Endothelial cell of umbilical vein (primary cell): Measurements from ENCODE around the gene R3HCC1L.

Experiments
- FOS ChIP-seq: IDR thresholded peaks from 2 replicates; pipeline ENCODE4 v1.6.1; 2011; ENCODE audit warnings: mild to moderate bottlenecking, low read length, moderate library complexity, borderline replicate concordance; ENCODE audit not compliant: insufficient read depth
- POLR2A ChIP-seq: IDR thresholded peaks from 2 replicates; pipeline ENCODE4 v1.6.1; 2012; ENCODE audit warnings: low read depth, mild to moderate bottlenecking, control low read depth, low read length
- POLR2AphosphoS5 ChIP-seq: IDR thresholded peaks from 2 replicates; pipeline ENCODE4 v1.6.1; 2012; ENCODE audit warnings: low read depth, mild to moderate bottlenecking, control low read depth, low read length, moderate library complexity; ENCODE audit not compliant: insufficient read depth
- TF ChIP-seq, protein P1 (sequence below), 2 donors: IDR thresholded peaks; 1 replicate in 1 of 2; 2 replicates in 1 of 2; pipeline ENCODE4 v1.5.1; 2011; ENCODE audit warnings: low read length in 2 of 2, mild to moderate bottlenecking in 2 of 2, moderate library complexity in 2 of 2, control low read depth in 1 of 2, inconsistent platforms in 1 of 2, low read depth in 1 of 2; ENCODE audit not compliant: insufficient read depth in 1 of 2; ENCODE audit errors: extremely low read depth in 1 of 2

GRCh38 chr10:98264378-98265065 lies 130.1 kb downstream of the R3HCC1L start:
- TF ChIP-seq, protein P1, sequence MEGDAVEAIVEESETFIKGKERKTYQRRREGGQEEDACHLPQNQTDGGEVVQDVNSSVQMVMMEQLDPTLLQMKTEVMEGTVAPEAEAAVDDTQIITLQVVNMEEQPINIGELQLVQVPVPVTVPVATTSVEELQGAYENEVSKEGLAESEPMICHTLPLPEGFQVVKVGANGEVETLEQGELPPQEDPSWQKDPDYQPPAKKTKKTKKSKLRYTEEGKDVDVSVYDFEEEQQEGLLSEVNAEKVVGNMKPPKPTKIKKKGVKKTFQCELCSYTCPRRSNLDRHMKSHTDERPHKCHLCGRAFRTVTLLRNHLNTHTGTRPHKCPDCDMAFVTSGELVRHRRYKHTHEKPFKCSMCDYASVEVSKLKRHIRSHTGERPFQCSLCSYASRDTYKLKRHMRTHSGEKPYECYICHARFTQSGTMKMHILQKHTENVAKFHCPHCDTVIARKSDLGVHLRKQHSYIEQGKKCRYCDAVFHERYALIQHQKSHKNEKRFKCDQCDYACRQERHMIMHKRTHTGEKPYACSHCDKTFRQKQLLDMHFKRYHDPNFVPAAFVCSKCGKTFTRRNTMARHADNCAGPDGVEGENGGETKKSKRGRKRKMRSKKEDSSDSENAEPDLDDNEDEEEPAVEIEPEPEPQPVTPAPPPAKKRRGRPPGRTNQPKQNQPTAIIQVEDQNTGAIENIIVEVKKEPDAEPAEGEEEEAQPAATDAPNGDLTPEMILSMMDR (IDR thresholded peaks at IDR 0.05; ENCODE audit: extremely low read depth in 1 of 2, insufficient read depth in 1 of 2, low read depth in 1 of 2, low read length in 2 of 2), result no peak
- TF ChIP-seq POLR2A (no peak), FOS (no peak), POLR2AphosphoS5 (no peak)
